Muscle of back (tissue), 13 donors: ENCODE results near the gene PSMA8. TPM values are rescaled to one million over a fixed set of nuclear protein-coding genes. Genes with fewer than 3 reads are reported as not detected.
A peak's percentile ranks its signal among the peaks of the same experiment; 100 is the strongest.
"Not testable (repeated sequence)": the region's sequence is repeated elsewhere in the genome, so short reads cannot be mapped to it uniquely, and the experiment has no call there.

Source experiments
- DNase-seq, 3 donors: peaks; one replicate each; pipeline versions ENCODE4 v3.0.0 to v3.0.0-alpha.2; 2013
- long read RNA-seq, 9 donors: transcript quantifications; one replicate each; lab custom pipeline, GENCODE V29; 2026
- polyA plus RNA-seq, 10 donors: library from polyadenylated mRNA; unstranded; fragments of 120-200 nt; gene quantifications; one replicate each; pipeline ENCODE4 v1.2.1, GENCODE V29; 2013; ENCODE audit not compliant: insufficient read length in 10 of 10

PSMA8 gene
- under 1 TPM in 2 of 10 donors, not detected in 8; 0.11 to 0.18 TPM for polyA plus RNA-seq
- long read RNA-seq, donor 1 = 0 reads
- long read RNA-seq, donor 2 = 0 reads
- long read RNA-seq, donor 3 = 0 reads
- long read RNA-seq, donor 4 = 0 reads
- long read RNA-seq, donor 5 = 0 reads
- long read RNA-seq, donor 6 = 0 reads
- long read RNA-seq, donor 7 = 0 reads
- long read RNA-seq, donor 8 = 0 reads
- long read RNA-seq, donor 9 = 0 reads

DNA sequence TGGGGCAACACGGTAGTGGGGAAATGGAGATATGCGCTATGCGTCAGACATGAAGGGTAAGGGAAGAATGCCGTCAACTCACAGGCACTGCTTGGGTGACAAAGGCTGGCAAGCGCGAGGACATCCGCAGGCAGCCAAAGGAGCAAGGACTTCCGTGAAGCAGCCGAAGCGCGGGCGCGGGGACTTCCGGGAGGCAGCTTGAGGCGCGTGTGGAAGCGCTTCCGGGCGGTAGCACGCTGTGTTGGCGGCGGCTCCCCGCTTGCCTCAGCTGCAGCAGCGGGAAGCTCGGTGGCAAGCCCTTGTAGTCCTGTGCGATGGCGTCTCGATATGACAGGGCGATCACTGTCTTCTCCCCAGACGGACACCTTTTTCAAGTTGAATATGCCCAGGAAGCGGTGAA is at the start of gene PSMA8:
Gene PSMA8, plus strand, starts transcription at position 218 of the 400 bp plus-strand sequence. Its CDS starts 97 bp downstream, at position 315.
- peak; percentile 1 to 18 (median 11) for DNase-seq

DNA sequence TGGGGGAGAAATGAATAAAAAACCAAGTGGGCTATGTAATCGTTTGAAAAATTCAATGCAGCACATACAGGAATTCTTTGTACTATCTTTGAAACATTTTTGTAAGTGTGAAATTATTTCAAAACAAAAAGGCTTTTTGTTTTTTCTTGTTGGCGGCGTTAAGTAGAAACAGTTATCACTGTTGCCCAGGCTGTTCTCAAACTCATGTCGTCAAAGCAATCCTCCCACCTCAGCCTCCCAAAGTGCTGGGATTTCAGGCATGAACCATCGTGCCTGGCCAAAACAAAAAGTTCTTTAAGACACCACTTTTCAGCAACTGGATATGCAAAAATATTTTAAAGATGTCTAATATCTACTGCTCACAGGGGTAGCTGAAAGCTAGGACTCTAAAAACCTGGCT is 48.6 kb upstream of the PSMA8 start:
- no peak for DNase-seq

DNA sequence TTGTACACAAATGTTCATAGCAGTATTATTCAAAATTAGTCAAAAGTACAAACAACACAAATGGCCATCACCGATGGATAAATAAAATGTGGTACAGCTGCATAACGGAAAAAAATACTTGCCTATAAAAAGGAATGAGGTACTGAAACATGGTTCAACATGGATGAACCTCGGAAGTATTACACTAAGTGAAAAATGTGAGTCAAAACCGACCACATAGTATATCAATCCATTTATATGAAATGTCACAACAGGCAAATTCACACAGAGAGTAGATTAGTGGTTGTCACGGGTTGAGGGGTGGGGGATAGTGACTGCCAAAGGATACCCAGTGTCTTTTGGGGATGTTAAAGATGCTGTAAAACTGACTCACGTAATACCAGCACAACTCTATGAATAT is 46.7 kb upstream of the PSMA8 start:
- no peak for DNase-seq

DNA sequence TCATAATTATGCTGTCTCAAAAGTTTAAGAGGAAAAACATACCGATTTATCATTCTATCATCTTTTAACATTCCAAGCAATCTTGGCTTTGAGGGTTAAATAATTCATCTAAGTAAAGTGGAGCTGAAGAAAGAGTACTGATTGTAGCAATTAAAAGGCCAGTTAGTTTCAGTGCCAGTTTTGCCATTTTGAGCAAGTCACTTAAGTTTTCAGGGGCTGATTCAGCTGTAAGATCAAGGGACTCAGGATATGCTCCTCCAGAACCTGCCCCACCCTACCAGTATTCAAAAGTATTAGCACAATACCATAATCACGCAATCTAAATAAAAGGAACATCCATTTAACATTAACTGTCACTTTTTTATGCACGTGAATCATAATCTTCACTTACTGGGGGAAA is 45.2 kb upstream of the PSMA8 start:
- DNase-seq = peak in 1 of 3 donors; percentile 7

DNA sequence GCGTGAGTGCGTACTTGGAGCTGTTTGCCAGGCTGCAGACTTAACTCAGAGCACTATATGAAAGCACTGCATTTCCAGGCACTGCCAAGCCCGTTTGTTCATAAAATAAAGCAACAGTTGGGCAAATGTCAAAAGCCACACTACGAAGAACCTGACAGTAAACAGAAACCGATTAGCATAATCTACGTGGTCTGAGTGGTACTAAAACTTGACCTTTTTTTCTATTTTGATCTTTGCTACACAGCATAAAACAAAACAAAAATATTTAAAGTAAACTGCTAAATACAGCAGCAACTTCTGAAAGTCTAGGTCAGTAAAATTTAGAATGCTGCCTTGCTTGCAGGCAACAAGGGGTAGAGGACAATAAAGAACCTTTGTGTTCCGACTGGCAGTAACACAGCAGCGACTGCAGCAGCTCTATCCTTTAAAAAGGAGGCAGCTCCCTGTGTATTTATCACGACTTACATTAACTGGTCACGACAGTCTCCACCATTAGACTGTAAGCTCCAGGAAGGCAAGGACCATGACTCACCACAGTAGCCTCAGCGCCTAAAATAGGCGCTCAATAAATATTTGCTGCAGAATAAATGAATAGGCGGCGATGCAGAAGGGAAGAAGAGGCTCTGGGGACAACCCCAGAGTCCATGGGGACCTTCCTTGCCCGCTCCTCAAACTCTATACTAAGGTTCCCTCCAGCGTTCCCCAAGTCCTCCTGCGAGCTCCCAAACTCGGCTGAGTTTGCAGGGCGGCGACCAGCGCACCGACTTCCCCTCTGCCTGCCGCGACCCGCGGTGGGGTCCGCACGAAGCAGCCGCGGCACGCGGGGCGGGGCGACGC is 44.2 kb upstream of the PSMA8 start:
- DNase-seq = peak in 2 of 3 donors; percentile 14 to 15

DNA sequence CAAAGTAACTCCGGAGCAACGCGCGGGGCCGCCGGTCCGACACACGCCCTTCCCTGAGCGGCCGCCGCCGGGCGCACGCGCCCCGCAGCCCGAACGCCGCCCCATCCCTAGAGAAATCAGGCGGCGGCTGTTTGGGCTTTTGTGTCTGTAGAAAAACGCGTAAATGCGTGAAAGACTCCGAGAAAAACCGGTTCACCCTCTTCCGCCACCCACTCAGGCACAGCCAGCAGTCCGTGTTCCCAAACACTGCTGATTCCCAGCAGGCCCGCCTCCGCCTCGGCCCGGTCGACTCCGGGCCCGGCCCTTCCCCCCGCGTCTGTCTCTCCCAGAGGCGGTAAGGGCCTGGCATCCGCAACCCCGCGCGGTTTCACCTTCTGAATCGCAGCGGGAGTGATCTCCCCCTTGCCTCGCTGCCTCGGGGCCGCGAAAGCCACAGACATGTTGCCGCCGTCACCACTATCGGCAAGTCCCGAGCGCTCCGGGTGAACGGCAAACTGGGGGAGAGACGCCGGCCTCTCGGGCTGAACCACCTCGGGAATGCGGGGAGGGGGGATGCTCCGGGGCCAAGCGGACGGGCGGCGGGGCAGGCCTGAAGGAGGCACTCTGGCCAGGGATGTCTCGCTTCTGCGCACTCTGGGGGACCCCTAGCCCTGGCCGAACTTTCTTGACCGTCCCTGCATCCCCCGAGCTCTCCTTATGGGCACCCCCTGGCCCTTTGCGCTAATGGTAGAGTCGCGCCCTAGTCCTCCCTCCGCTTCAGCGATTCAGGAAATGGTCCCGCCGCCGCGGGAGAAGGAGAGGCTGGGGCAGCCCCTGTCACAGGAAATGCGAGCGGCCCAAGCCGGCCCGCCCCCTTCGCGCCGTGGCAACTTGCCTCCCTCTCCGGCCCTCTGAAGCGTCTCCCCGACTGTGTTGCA is 43.3 kb upstream of the PSMA8 start, which contains the start of gene SS18:
Gene SS18, minus strand, starts transcription at position 484 of the 917 bp plus-strand sequence. Its CDS starts 44 bp downstream, at position 440.
- peak; percentile 95 to 98 (median 96) for DNase-seq

DNA sequence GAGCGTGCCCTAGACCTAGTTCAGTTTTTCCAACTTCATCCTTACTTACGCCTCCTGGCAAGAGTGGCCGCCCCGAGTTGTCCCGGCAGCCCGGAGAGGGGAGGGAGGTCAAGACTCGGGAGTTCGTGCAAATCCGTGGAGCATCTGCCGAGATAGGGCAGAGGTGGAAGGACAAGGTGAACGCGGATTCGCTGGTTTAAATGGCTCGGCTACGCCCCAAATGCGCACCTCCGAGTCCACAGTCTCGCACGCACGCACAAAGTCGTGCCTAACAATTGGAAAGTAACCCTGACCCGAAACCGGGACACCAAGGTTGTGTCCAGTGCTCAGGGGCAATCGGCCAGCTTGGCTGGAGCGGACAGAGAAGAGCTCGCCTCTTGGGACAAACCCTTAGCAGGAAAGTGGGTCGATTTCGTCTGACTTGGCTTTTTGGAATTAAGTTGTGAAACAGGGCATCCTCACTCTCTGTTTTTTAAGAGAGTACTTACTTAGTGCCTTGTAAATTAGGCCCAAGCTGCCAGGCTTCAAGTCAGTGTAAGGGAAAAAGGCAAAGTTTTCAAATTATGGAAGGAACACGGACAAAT is 42.5 kb upstream of the PSMA8 start:
- no peak for DNase-seq

DNA sequence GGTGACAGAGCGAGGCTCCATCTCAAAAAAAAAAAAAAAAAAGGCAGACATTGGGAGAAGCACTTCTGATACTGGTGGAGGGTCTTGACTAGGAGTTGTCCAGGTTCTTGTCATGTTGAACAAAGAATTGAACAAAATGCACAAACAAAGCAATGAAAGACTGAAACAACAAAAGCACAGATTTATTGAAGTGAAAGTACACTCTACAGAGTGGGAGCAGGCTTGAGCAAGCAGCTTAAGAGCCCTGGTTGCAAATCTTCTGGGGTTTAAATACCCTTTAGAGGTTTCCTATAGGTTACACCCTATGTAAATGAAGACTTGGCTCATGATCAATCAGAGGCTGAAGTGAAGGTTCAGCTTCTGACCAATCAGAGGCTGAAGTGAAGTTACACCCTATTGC is 36.8 kb upstream of the PSMA8 start:
- no peak for DNase-seq

DNA sequence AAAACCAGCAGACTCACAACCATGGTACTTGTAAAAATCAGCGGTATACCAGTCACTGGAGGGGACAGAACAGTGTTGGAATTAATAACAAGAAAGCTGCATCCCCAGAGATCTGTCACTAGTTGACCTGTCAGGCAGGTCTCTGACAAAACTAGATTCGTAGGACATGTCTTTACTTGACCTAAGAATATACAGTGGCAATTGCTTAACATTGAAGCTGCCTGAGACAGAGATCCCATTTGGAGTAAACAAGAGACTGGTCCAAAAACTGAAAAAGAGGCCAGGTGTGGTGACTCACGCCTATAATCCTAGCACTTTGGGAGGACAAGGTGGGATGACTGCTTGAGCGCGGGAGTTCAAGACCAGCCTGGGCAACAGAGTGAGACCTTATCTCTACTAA is 36.1 kb upstream of the PSMA8 start:
- DNase-seq = no peak

DNA sequence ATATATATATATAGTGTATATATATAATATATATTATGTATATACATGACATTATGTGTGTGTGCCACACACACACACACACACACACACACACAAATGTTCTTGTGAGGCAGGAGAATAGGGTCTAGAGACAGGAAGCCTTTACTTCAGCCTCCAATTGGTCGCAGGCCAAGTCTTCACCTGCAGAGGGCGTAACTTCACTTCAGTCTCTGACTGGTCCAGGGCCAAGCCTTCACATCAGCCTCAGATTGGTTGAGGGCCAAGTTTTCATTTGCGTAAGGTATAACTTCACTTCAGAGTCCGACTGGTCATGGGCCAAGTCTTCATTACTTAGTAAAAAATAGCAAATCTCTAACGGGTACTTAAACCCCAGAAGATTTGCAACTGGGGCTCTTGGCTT is 30.1 kb upstream of the PSMA8 start:
- no peak for DNase-seq

DNA sequence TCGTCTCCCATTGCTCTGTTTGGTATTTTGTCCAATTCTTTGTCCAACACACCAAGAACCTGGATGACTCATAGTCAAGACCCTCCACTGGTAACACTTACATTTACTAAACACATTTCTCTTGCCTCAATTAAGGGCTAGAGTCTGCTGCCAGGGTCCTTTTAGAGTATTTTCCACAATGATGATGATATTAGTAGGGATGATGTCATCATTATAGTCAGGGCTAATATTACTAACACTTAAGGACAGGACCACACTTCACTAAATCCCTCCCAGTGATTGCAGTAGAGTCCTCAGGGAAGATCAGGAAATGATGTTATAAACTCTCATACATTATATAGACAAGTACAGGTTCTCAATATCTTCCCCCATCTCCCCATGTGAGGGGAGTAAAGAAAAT is 29.6 kb upstream of the PSMA8 start:
- DNase-seq = no peak

DNA sequence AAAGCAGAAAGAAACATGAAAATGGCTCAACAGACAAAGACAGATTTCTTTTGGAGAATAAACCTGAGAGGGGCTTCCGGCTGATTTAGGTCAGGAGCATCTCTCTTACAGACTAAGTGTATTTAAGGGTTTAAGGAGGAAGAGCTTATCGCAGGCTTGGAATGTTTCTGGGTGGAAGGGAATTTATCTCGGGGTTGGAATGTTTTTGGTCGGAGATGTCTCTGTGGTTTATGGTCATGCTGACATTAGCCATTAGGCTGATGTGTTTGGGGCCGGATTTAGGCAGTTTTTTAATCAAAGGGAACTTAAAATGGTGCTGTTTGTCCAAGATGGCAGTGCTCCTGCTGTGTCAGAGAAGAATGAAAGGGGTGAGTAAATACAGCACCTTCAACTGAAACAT is 14.4 kb upstream of the PSMA8 start:
- DNase-seq = no peak

DNA sequence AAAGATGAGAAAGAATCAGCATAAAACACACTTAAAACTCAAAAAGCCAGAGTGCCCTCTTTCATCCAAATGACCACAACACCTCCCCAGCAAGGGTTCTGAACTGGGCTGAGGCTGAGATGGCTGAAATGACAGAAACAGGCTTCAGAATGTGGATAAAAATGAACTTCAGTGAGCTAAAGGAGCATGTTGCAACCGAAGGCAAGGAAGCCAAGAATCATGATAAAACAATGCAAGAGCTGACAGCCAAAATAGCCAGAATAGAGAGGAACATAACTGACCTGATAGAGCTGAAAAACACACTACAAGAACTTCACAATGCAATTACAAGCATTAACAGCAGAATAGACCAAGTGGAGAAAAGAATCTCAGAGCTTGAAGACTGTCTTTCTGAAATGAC is 12.2 kb upstream of the PSMA8 start:
- DNase-seq = no peak

DNA sequence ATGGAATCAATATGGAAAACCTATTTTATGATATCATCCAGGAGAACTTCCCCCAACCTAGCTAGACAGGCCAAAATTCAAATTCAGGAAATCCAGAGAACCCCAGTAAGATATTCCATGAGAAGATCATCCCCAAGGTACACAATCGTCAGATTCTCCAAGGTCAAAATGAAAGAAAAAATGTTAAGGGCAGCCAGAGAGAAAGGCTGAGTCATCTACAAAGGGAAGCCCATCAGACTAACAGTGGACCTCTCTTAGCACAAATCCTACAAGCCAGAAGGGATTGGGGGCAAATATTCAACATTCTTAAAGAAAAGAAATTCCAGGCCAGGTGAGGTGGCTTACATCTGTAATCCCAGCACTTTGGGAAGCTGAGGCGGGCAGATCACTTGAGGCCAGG is 11.7 kb upstream of the PSMA8 start:
- not testable (repeated sequence) for DNase-seq

DNA sequence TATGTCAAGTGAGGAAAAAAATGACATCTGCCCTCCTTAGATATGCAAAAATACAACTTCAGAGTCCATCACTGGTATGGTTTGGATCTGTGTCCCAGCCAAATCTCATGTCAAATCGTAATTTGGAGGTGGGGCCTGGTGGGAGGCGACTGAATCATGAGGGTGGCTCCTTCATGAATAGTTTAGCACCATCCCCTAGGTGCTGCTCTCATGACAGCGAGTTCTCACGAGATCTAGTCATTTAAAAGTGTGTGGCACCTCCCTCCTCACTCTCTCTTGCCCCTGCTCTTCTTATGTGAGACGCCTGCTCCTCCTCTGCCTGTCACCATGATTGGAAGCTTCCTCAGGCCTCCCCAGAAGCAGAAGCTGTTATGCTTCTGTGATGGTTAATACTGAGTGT is 5.9 kb upstream of the PSMA8 start:
- no peak for DNase-seq

DNA sequence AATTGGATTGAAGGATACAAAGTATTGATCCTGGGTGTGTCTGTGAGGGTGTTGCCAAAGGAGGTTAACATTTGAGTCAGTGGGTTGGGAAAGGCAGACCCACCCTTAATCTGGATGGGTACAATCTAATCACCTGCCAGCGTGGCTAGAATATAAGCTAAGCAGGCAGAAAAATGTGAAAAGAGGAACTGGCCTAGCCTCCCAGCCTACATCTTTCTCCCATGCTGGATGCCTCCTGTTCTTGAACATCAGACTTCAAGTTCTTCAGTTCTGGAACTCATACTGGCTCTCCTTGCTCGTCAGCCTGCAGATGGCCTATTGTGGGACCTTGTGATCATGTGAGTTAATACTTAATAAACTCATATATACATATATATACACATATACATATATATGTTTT is 5.5 kb upstream of the PSMA8 start:
- not testable (repeated sequence) for DNase-seq

DNA sequence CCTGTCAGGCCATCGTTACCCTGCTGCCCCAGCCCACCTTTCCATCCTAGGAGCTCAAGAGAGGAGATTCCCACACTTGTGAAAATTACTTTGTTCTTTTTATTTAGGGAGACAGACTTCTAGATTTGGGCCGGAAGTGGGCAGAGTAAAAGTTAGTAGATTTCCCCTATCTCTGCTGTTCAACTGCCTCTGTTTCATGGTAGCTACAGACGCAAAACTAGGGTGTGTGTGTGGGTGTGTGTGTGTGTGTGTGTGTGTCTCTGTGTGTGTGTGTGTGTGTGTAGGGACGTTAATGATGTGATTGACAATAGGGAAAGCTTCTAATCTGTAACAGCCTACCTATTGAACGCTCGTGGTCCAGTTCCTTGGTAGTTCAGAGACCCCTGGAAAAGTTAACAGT is 438 bp downstream of the PSMA8 start:
- no peak for DNase-seq

DNA sequence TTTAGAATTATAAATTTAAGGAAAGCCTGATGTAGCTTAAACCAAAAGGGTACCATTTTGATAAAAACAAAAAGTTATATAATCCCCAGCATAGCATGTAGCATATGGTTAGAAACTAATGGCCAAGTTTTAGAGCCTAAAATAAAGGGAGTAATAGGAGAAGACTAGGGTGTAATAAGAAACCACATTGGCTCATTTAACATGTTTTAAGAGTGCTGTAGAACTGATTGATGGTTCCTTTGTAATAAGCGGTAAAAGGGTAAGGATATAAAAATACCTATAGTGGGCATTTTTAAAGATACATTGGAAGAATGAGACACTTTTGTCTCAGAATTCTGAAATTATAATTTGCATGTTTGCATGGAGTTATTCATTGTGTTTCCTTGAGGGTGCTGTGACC is 1.9 kb downstream of the PSMA8 start:
- DNase-seq = no peak

DNA sequence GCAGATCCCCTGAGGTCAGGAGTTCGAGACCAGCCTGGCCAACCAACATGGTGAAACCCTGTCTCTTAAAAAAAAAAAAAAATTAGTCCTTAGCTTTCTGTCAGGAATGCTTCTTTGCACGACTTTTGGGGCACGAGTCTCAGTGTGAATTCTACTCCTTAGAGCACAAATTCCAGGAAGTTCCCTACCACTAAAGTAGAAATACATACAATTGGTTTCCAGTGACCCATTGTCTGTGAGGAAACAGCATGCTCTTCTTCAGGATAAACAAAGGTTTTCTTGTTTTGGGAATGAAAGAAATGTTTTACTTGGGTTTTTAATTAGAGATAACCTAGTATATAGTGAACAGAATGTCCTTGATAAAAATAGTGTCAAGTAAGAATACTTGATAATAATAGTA is 23.7 kb downstream of the PSMA8 start:
- no peak for DNase-seq

DNA sequence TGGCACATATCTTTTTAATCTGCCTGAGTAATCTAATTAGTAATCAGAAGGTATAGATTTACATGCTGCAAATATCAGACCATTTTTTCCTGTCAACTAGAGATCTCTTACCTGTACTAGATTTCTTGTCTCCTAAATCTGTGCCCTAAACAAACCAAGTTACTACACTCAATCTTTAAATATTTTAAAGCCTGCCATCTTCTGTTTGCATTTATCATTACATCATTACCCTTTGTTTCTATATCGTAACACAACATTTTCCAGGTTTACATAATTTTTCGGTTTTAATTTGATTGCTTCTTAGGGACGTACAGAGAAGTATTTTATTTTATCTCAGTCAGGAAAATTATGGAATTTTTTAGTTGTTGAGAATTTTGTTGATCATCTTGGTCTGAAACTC is 25.7 kb downstream of the PSMA8 start:
- no peak for DNase-seq

DNA sequence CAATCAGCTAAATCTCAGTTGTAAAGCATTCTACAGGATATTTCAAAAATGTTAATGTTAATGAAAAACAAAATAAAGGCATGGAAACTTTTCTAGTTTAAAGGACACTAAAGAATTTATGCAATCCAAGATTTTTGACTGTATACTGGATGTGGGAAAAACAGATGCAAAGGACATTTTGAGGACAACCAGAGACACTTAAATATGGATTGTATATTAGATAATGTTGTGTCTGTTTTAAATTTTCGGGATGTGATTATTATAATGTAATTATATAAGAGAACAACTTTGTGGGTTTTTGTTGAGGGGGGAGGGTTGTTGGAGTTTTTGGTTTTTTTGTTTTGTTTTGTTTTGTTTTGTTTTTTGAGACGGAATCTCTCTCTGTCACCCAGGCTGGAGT is 30.9 kb downstream of the PSMA8 start:
- no peak for DNase-seq

DNA sequence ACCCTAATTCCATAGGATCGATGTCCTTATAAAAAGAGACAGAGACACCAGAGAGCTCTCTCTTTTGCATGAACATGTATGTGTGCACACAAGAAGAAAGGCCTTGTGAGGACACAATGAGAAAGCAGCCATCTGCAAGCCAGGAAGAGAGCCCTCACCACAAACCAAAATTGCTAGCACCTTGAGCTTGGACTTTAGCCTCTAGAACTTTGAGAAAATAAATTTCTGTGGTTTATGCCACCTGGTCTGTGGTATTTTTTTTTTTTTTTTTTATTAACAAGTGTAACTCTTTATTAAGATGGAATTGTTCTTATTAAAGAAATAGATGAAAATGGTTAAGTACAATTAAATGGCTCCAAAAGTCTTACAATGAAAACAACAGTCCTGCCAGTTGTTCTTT is 33.9 kb downstream of the PSMA8 start:
- not testable (repeated sequence) for DNase-seq
